ENCODE data around the gene CEACAM6.

- no peak for TF ChIP-seq NR2C1 (IDR thresholded peaks at IDR 0.05)
- TF ChIP-seq NR2C1 (tag; IDR thresholded peaks at IDR 0.05) = no peak
- no peak for TF ChIP-seq NBN (IDR thresholded peaks at IDR 0.05; ENCODE audit: low read depth)
- no peak for TF ChIP-seq MAX (CRISPR knock-in tag; IDR thresholded peaks at IDR 0.05)
Measured at GRCh38 chr19:41787055-41787454, 31.7 kb downstream of the CEACAM6 start.
